Large intestine (tissue), 3 donors: Measurements from ENCODE around the gene CABLES2. TPM values are rescaled to one million over a fixed set of nuclear protein-coding genes. Genes with fewer than 3 reads are reported as not detected.

Experiments
- DNase-seq, 2 donors: peaks; one replicate each; pipeline versions ENCODE4 v3.0.0 to v3.0.0-alpha.2; 2013
- H3K27ac ChIP-seq: one replicate; pipeline ENCODE4 v1.5.1; 2013; ENCODE audit warnings: low read length
- H3K27me3 ChIP-seq: 2 replicates; pipeline ENCODE4 v1.6.1; 2013; ENCODE audit warnings: low read length; ENCODE audit not compliant: control insufficient read depth, insufficient read depth
- H3K36me3 ChIP-seq: 2 replicates; pipeline ENCODE4 v1.6.1; 2013; ENCODE audit warnings: low read length; ENCODE audit not compliant: control insufficient read depth, insufficient read depth
- H3K4me1 ChIP-seq: one replicate; pipeline ENCODE4 v1.6.1; 2013; ENCODE audit warnings: low read length; ENCODE audit not compliant: control insufficient read depth, insufficient read depth
- H3K4me3 ChIP-seq: one replicate; pipeline ENCODE4 v1.5.1; 2013; ENCODE audit warnings: low read length
- H3K9me3 ChIP-seq: one replicate; pipeline ENCODE4 v1.6.1; 2013; ENCODE audit warnings: mild to moderate bottlenecking, low read depth, low read length, moderate library complexity; ENCODE audit not compliant: control insufficient read depth
- WGBS: methylation state at CpG from one replicate; pipeline ENCODE4 v1.1.5; 2013; ENCODE audit warnings: low lambda C conversion rate; ENCODE audit not compliant: insufficient coverage; 5-methylcytosine and 5-hydroxymethylcytosine counted together
- polyA plus RNA-seq: library from polyadenylated mRNA; unstranded; fragments of 120-200 nt; gene quantifications from one replicate; pipeline ENCODE4 v1.2.1, GENCODE V29; 2013

The CABLES2 gene
- polyA plus RNA-seq, 1 donor, result 7.1 TPM

GRCh38 chr20:62436692-62437091 is 29.6 kb upstream of the CABLES2 start:
- H3K4me1 ChIP-seq, result peaks cover 51% of the 10 kb centered on the region
- no peaks in the 10 kb centered on the region for H3K27me3 ChIP-seq
- H3K27ac ChIP-seq, result no peak overlapping the region
- peaks cover 4% of the 10 kb centered on the region for H3K9me3 ChIP-seq
- DNase-seq, result no peak
- H3K36me3 ChIP-seq, result no peaks in the 10 kb centered on the region
- no CpG with 5 or more reads among the region's 3 CpGs for WGBS
- no peak overlapping the region for H3K4me3 ChIP-seq

- WGBS, result no CpG with 5 or more reads among the region's 32 CpGs
- H3K9me3 ChIP-seq, result peaks cover 4% of the 10 kb centered on the region
- no peaks in the 10 kb centered on the region for H3K36me3 ChIP-seq
- no peak overlapping the region for H3K27ac ChIP-seq
- H3K4me3 ChIP-seq, result no peak overlapping the region
- DNase-seq, result peak in 1 of 2 donors; percentile 60
- no peaks in the 10 kb centered on the region for H3K27me3 ChIP-seq
- peaks cover 53% of the 10 kb centered on the region for H3K4me1 ChIP-seq
Observed at GRCh38 chr20:62433658-62434497, 26.8 kb upstream of the CABLES2 start.

GRCh38 chr20:62430866-62431447 is 23.9 kb upstream of the CABLES2 start:
- 15% methylated on average over 5 of the region's 23 CpGs for WGBS
- peak overlapping the region; percentile 89 for H3K27ac ChIP-seq
- H3K27me3 ChIP-seq, result no peaks in the 10 kb centered on the region
- peaks cover under 1% of the 10 kb centered on the region for H3K9me3 ChIP-seq
- H3K4me3 ChIP-seq, result no peak overlapping the region
- no peaks in the 10 kb centered on the region for H3K36me3 ChIP-seq
- peaks cover 81% of the 10 kb centered on the region for H3K4me1 ChIP-seq
- DNase-seq, result peak; percentile 93 to 98

GRCh38 chr20:62430311-62430853 is 23.3 kb upstream of the CABLES2 start:
- H3K27ac ChIP-seq, result peak overlapping the region; percentile 89
- H3K36me3 ChIP-seq, result no peaks in the 10 kb centered on the region
- peaks cover 82% of the 10 kb centered on the region for H3K4me1 ChIP-seq
- peak; percentile 91 to 95 for DNase-seq
- H3K4me3 ChIP-seq, result no peak overlapping the region
- no peaks in the 10 kb centered on the region for H3K27me3 ChIP-seq
- no CpG with 5 or more reads among the region's 10 CpGs for WGBS
- no peaks in the 10 kb centered on the region for H3K9me3 ChIP-seq

- Histone ChIP-seq H3K4me1 (peaks cover 87% of the 10 kb centered on the region), H3K27ac (peak overlapping the region; percentile 89), H3K9me3 (no peaks in the 10 kb centered on the region), H3K36me3 (no peaks in the 10 kb centered on the region), H3K27me3 (no peaks in the 10 kb centered on the region), H3K4me3 (peak overlapping the region; percentile 2)
- no peak for DNase-seq
- no CpG with 5 or more reads among the region's 23 CpGs for WGBS
Observed at GRCh38 chr20:62429455-62430310, 22.6 kb upstream of the CABLES2 start.

- H3K27me3 ChIP-seq, result no peaks in the 10 kb centered on the region
- H3K9me3 ChIP-seq, result no peaks in the 10 kb centered on the region
- peak in 1 of 2 donors; percentile 61 for DNase-seq
- H3K36me3 ChIP-seq, result no peaks in the 10 kb centered on the region
- H3K27ac ChIP-seq, result peak overlapping the region; percentile 89
- WGBS, result 33% methylated on average over 3 of the region's 31 CpGs
- no peak overlapping the region for H3K4me3 ChIP-seq
- H3K4me1 ChIP-seq, result peaks cover 88% of the 10 kb centered on the region
Observed at GRCh38 chr20:62428396-62429295, 21.6 kb upstream of the CABLES2 start.

GRCh38 chr20:62428002-62428372 is 20.9 kb upstream of the CABLES2 start:
- peak in 1 of 2 donors; percentile 59 for DNase-seq
- Histone ChIP-seq H3K27ac (peak overlapping the region; percentile 89), H3K36me3 (no peaks in the 10 kb centered on the region), H3K9me3 (no peaks in the 10 kb centered on the region), H3K27me3 (no peaks in the 10 kb centered on the region), H3K4me1 (peaks cover 88% of the 10 kb centered on the region), H3K4me3 (no peak overlapping the region)
- no CpG with 5 or more reads among the region's 10 CpGs for WGBS

- no CpG with 5 or more reads among the region's 28 CpGs for WGBS
- Histone ChIP-seq H3K36me3 (no peaks in the 10 kb centered on the region), H3K4me1 (peaks cover 87% of the 10 kb centered on the region), H3K4me3 (peak within 1 kb of the TSS; percentile 22), H3K27me3 (no peaks in the 10 kb centered on the region), H3K27ac (peak within 1 kb of the TSS; percentile 89), H3K9me3 (no peaks in the 10 kb centered on the region)
- DNase-seq, result peak; percentile 82 to 93
Observed at GRCh38 chr20:62427172-62428001, 20.3 kb upstream of the CABLES2 start, which contains the start of gene RBBP8NL. Gene RBBP8NL (minus strand): TSS chr20:62427539. CDS start chr20:62419647, 7,892 bp downstream.

- peak in 1 of 2 donors; percentile 76 for DNase-seq
- Histone ChIP-seq H3K4me3 (peak overlapping the region; percentile 22), H3K36me3 (no peaks in the 10 kb centered on the region), H3K27me3 (no peaks in the 10 kb centered on the region), H3K9me3 (no peaks in the 10 kb centered on the region), H3K27ac (peak overlapping the region; percentile 89), H3K4me1 (peaks cover 80% of the 10 kb centered on the region)
- no CpG with 5 or more reads among the region's 22 CpGs for WGBS
Observed at GRCh38 chr20:62426699-62427131, 19.6 kb upstream of the CABLES2 start.
